OCI-LY3 (cell line): ENCODE measurements around the gene FRMD4A.

Experiments used
- EZH2phosphoT487 ChIP-seq: fragments of 200-600 bp; shearing (Covaris generic); IDR thresholded peaks from 2 replicates; pipeline ENCODE4 v1.6.1; 2018; ENCODE audit warnings: antibody characterized with exemption, mixed run types, low read depth
- TF ChIP-seq, protein P1 (sequence below): fragments of 200-600, 300-600 bp; sonication (generic); IDR thresholded peaks from 2 replicates; pipeline ENCODE4 v1.5.1; 2014; ENCODE audit warnings: antibody characterized with exemption, low read length, low read depth

DNA sequence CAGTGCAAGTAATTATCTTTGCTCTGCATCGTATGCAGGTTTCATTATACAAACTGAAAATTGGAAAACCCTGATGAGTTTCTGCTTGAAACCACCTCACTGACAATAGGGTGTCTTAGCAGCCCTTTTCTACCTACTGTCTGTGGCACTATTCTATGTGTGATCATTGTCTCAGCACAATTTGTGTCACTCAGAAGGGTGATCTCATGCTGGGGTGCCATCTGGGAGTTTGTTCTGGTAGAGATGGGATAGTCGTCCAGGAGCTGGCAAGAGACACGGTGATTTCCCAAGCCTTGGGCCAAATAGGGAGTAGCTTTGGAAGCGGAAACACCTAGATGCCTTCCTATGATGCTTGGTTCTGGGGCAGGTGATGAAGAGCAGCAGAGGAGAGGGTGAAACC lies 186.3 kb downstream of the FRMD4A start:
- TF ChIP-seq, protein P1, sequence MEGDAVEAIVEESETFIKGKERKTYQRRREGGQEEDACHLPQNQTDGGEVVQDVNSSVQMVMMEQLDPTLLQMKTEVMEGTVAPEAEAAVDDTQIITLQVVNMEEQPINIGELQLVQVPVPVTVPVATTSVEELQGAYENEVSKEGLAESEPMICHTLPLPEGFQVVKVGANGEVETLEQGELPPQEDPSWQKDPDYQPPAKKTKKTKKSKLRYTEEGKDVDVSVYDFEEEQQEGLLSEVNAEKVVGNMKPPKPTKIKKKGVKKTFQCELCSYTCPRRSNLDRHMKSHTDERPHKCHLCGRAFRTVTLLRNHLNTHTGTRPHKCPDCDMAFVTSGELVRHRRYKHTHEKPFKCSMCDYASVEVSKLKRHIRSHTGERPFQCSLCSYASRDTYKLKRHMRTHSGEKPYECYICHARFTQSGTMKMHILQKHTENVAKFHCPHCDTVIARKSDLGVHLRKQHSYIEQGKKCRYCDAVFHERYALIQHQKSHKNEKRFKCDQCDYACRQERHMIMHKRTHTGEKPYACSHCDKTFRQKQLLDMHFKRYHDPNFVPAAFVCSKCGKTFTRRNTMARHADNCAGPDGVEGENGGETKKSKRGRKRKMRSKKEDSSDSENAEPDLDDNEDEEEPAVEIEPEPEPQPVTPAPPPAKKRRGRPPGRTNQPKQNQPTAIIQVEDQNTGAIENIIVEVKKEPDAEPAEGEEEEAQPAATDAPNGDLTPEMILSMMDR: no peak
- TF ChIP-seq EZH2phosphoT487: no peak
